Neural cell (in vitro differentiated cells): ENCODE results near the gene USP3.

Experiments used
- EZH2 ChIP-seq: fragments of 200-600, 300-800 bp; shearing (Covaris generic), sonication (generic); IDR thresholded peaks from 2 replicates; pipeline ENCODE4 v1.6.1; 2014; ENCODE audit warnings: antibody characterized with exemption, low read length, borderline replicate concordance, mild to moderate bottlenecking; ENCODE audit not compliant: insufficient read depth, poor library complexity, severe bottlenecking
- MXI1 ChIP-seq: fragments of 450-650 bp; conservative IDR thresholded peaks from 2 replicates; pipeline ENCODE4 v1.6.1; 2014; ENCODE audit warnings: antibody characterized with exemption, mild to moderate bottlenecking; ENCODE audit not compliant: poor library complexity, severe bottlenecking
- POLR2AphosphoS5 ChIP-seq: IDR thresholded peaks from 2 replicates; pipeline ENCODE4 v1.6.1; 2012
- TF ChIP-seq, protein P1 (sequence below): IDR thresholded peaks from 2 replicates; pipeline ENCODE4 v1.6.1; 2012; ENCODE audit warnings: borderline replicate concordance
- TF ChIP-seq, protein P2 (sequence below): fragments of 450-650 bp; IDR thresholded peaks from 2 replicates; pipeline ENCODE4 v1.5.1; 2014; ENCODE audit warnings: antibody characterized with exemption, mild to moderate bottlenecking, moderate library complexity; ENCODE audit not compliant: poor library complexity, severe bottlenecking

DNA sequence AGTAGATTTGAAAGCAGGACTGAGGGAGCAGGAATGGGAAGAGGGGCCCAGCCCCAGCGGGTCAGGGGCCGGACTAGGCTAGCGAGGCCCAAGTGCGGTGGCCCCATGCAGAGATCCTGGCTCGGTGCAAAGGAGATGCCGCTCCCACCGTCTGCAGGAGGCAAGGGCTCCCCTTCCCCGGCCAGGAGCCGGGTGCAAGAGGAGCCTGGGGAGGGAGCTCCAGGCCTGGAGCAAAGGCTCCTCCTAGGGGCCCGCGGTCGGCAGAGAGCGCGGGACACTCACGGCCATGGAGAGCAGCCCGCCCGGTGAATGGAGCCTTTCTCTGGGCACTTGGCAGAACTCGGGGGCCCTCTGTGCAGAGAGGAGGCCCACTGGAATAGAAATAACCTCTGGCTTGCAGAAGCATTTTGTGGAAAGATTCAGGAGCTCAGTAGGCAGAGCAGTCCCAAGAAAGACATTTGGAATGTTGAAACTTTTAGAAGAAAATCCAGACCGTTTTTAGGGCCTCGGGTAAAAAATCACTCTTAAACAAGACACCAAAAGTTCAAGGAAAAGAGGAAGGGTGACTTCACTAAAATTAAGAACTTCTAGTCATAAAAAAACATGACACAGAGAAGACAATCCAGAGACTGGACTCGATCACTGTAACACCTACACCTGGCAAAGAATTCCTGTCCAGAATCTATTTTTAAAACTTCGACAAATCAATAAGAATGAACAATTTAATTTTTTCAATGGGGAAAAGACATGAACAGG lies 43.0 kb upstream of the USP3 start:
- TF ChIP-seq, protein P1, sequence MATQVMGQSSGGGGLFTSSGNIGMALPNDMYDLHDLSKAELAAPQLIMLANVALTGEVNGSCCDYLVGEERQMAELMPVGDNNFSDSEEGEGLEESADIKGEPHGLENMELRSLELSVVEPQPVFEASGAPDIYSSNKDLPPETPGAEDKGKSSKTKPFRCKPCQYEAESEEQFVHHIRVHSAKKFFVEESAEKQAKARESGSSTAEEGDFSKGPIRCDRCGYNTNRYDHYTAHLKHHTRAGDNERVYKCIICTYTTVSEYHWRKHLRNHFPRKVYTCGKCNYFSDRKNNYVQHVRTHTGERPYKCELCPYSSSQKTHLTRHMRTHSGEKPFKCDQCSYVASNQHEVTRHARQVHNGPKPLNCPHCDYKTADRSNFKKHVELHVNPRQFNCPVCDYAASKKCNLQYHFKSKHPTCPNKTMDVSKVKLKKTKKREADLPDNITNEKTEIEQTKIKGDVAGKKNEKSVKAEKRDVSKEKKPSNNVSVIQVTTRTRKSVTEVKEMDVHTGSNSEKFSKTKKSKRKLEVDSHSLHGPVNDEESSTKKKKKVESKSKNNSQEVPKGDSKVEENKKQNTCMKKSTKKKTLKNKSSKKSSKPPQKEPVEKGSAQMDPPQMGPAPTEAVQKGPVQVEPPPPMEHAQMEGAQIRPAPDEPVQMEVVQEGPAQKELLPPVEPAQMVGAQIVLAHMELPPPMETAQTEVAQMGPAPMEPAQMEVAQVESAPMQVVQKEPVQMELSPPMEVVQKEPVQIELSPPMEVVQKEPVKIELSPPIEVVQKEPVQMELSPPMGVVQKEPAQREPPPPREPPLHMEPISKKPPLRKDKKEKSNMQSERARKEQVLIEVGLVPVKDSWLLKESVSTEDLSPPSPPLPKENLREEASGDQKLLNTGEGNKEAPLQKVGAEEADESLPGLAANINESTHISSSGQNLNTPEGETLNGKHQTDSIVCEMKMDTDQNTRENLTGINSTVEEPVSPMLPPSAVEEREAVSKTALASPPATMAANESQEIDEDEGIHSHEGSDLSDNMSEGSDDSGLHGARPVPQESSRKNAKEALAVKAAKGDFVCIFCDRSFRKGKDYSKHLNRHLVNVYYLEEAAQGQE, result no peak
- TF ChIP-seq, protein P2, sequence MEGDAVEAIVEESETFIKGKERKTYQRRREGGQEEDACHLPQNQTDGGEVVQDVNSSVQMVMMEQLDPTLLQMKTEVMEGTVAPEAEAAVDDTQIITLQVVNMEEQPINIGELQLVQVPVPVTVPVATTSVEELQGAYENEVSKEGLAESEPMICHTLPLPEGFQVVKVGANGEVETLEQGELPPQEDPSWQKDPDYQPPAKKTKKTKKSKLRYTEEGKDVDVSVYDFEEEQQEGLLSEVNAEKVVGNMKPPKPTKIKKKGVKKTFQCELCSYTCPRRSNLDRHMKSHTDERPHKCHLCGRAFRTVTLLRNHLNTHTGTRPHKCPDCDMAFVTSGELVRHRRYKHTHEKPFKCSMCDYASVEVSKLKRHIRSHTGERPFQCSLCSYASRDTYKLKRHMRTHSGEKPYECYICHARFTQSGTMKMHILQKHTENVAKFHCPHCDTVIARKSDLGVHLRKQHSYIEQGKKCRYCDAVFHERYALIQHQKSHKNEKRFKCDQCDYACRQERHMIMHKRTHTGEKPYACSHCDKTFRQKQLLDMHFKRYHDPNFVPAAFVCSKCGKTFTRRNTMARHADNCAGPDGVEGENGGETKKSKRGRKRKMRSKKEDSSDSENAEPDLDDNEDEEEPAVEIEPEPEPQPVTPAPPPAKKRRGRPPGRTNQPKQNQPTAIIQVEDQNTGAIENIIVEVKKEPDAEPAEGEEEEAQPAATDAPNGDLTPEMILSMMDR, result no peak
- TF ChIP-seq MXI1, result no peak
- TF ChIP-seq EZH2, result no peak
- no peak for TF ChIP-seq POLR2AphosphoS5
